ENCODE data around the gene NDUFS7. TPM values are rescaled to one million over a fixed set of nuclear protein-coding genes. Genes with fewer than 3 reads are reported as not detected.

The NDUFS7 gene
- total RNA-seq, 1 donor from 2014 or later, result 57.3 TPM

DNA sequence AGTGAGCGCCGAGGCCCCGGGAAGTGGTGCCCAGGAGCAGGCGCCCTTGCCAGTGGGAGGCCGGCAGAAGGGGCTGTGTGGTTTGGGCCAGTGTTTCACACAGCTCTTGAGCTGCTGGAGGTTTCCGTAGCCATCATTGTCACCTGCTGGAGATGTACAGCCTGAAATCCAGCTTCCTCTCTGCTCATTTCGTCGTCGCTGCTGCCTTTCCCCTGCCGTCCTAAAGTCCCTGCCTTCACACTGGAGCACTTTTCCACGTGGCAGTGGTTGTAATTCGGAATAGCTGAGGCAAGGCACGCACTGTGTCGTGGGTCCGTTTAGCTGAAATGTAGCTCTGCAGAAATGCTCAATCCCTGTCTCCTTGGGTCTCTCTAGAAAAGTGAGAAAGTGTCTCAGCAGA is 36.9 kb downstream of the NDUFS7 start:
- Mint-ChIP-seq H3K4me3 (ENCODE audit: unreplicated experiment) (no peak overlapping the region), H3K36me3 (ENCODE audit: low read depth) (peaks cover 17% of the 10 kb centered on the region), H3K27me3 (ENCODE audit: low read depth) (no peaks in the 10 kb centered on the region), H3K27ac (ENCODE audit: unreplicated experiment) (no peak overlapping the region), H3K4me1 (ENCODE audit: low read depth) (peaks cover 24% of the 10 kb centered on the region), H3K9me3 (ENCODE audit: low read depth) (no peaks in the 10 kb centered on the region)
- no peak for DNase-seq (ENCODE audit: low spot score)
- TF ChIP-seq, protein P1, sequence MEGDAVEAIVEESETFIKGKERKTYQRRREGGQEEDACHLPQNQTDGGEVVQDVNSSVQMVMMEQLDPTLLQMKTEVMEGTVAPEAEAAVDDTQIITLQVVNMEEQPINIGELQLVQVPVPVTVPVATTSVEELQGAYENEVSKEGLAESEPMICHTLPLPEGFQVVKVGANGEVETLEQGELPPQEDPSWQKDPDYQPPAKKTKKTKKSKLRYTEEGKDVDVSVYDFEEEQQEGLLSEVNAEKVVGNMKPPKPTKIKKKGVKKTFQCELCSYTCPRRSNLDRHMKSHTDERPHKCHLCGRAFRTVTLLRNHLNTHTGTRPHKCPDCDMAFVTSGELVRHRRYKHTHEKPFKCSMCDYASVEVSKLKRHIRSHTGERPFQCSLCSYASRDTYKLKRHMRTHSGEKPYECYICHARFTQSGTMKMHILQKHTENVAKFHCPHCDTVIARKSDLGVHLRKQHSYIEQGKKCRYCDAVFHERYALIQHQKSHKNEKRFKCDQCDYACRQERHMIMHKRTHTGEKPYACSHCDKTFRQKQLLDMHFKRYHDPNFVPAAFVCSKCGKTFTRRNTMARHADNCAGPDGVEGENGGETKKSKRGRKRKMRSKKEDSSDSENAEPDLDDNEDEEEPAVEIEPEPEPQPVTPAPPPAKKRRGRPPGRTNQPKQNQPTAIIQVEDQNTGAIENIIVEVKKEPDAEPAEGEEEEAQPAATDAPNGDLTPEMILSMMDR (IDR thresholded peaks at IDR 0.05), result no peak

DNA sequence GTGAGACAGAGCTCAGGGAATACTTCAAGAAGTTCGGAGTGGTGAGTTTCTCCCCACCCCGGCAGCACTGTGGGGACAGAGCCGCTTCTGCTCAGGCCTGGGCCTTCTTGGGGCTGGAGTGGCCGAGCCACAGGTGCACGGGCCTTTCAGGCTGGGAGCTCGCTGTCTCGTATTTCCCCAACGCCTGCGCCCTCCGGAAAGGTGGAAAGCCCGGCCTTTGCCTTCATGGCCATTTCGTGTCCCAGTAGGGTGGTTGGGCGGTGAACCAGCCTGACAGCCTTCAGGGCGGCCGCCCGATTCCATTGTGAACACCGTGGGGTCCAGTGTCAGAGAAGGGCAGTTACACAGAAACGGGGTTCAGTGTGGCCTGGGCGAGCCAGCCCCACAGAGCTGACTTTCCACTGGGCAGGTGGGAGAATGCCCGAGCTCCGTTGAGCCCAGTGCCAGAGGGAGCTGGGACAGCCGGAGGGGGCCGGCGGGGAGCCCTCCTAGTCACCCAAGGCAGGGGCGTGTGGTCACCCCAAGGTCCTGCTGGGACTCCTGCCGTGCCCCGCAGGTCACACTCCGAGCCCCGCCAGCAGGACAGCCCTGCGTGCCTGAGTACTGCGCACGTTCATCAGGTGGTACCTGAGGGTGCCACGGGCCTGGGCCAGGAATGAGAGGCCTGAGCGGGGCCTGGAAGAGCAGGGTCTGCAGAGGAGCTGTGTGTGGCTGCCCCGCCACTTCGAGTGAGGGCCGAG is 37.7 kb downstream of the NDUFS7 start:
- Mint-ChIP-seq H3K27ac (ENCODE audit: unreplicated experiment) (no peak overlapping the region), H3K4me1 (ENCODE audit: low read depth) (peaks cover 16% of the 10 kb centered on the region), H3K9me3 (ENCODE audit: low read depth) (no peaks in the 10 kb centered on the region), H3K4me3 (ENCODE audit: unreplicated experiment) (no peak overlapping the region), H3K27me3 (ENCODE audit: low read depth) (no peaks in the 10 kb centered on the region), H3K36me3 (ENCODE audit: low read depth) (peaks cover 17% of the 10 kb centered on the region)
- DNase-seq (ENCODE audit: low spot score), result peak; percentile 89
- TF ChIP-seq, protein P1 (IDR thresholded peaks at IDR 0.05), result no peak

DNA sequence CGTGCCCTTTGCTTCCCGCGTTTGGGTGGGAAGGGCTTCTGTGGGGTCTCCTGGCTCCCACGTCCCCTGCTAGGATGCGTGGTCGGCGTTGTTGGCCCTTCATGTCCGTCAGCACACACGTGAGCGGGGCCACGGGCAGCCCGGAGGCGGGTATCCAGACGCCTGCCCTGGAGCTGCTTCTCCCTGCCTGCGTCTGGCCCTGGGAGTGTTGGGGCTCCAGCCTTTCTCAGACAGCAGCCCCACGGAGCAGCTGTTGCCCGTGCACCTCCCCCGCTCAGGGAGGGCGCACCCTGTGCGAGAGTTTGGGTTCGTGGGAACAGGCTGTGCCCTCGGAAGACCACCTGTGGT is 38.2 kb downstream of the NDUFS7 start:
- no peak overlapping the region for H3K27ac Mint-ChIP-seq (ENCODE audit: unreplicated experiment)
- TF ChIP-seq, protein P1 (IDR thresholded peaks at IDR 0.05), result no peak
- peaks cover 17% of the 10 kb centered on the region for H3K36me3 Mint-ChIP-seq (ENCODE audit: low read depth)
- H3K27me3 Mint-ChIP-seq (ENCODE audit: low read depth), result no peaks in the 10 kb centered on the region
- peaks cover 11% of the 10 kb centered on the region for H3K4me1 Mint-ChIP-seq (ENCODE audit: low read depth)
- no peak overlapping the region for H3K4me3 Mint-ChIP-seq (ENCODE audit: unreplicated experiment)
- peak; percentile 79 for DNase-seq (ENCODE audit: low spot score)
- H3K9me3 Mint-ChIP-seq (ENCODE audit: low read depth), result no peaks in the 10 kb centered on the region

DNA sequence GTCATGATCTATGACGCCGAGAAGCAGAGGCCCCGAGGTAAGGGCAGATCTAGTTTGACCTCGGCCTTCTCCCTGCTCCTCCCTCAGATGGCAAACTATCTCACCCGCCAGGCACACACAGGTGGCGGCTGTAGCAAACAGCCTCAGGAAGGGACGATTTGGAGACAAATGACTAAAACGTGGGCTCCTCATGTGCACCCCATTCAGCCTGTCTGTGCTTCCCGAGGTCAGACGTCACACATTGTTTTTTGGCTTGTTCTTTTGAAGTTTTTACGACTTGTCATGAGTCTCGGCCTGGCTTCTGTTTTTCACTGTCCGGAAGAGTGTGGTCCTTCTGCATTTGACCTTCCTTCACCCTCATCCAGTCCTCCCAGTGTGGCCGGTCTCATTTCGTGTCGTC is 38.7 kb downstream of the NDUFS7 start:
- Mint-ChIP-seq H3K36me3 (ENCODE audit: low read depth) (peaks cover 17% of the 10 kb centered on the region), H3K4me3 (ENCODE audit: unreplicated experiment) (no peak overlapping the region)

DNA sequence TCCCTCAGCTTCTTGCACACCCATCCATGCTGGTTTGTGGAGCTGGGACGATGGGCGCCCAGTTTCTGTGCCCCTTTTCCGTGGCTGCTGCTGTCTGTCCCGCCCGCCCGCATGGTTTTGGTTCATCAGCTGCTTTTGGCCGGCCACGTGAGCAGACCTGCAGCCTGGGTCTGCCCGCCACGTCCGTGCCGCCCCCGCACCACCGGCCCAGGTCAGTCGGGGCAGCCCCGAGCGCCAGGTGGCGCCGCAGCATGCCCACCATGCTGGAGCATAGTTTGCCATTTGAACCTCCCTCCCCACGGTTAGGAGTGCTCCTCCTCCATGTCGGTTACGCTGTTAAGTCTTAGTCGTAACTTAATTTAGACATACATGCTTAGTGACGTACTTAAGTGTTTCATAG is 39.2 kb downstream of the NDUFS7 start:
- DNase-seq (ENCODE audit: low spot score), result no peak
- Mint-ChIP-seq H3K4me3 (ENCODE audit: unreplicated experiment) (no peak overlapping the region), H3K27ac (ENCODE audit: unreplicated experiment) (no peak overlapping the region), H3K36me3 (ENCODE audit: low read depth) (peaks cover 17% of the 10 kb centered on the region), H3K4me1 (ENCODE audit: low read depth) (peaks cover 2% of the 10 kb centered on the region), H3K9me3 (ENCODE audit: low read depth) (no peaks in the 10 kb centered on the region), H3K27me3 (ENCODE audit: low read depth) (no peaks in the 10 kb centered on the region)
- TF ChIP-seq, protein P1 (IDR thresholded peaks at IDR 0.05), result no peak

More for the DNA sequence above, 38.7 kb downstream of the NDUFS7 start:
- H3K27me3 Mint-ChIP-seq (ENCODE audit: low read depth), result no peaks in the 10 kb centered on the region
- peak overlapping the region; percentile 32 for H3K27ac Mint-ChIP-seq (ENCODE audit: unreplicated experiment)
- DNase-seq (ENCODE audit: low spot score), result no peak
- peaks cover 6% of the 10 kb centered on the region for H3K4me1 Mint-ChIP-seq (ENCODE audit: low read depth)
- TF ChIP-seq, protein P1 (IDR thresholded peaks at IDR 0.05), result no peak
- no peaks in the 10 kb centered on the region for H3K9me3 Mint-ChIP-seq (ENCODE audit: low read depth)
